ENCODE results near the gene EEIG1. TPM values are rescaled to one million over a fixed set of nuclear protein-coding genes. Genes with fewer than 3 reads are reported as not detected.

Gene EEIG1
- total and polyA plus RNA-seq, 10 of the 15 experiments (the other 5 are each of a cell fraction or from before 2014, with no cell fraction given), result 1.2 to 75.9 (median 9.0) TPM

DNA sequence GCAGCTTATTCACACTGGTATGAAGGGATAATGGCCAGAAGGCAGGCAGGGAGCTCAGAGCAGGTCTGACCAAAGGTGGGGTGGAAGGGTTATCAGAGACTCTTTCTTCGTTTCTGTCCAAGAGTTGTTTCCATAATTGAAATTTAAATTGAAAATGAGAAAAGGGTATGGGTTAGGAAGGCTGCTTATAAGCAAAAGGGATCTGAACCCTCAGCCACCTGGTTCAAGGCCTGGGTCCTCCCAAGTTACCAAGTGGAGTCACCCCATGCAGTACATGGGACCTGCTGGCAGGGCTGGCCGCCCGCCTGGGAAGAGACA, 17.8 kb downstream of the EEIG1 start:
- Histone ChIP-seq H3K79me2 (ENCODE audit: control insufficient read depth, insufficient read depth, low read length) (peaks cover 8% of the 10 kb centered on the region), H3K9ac (ENCODE audit: control insufficient read depth, insufficient read depth, low read length) (no peak overlapping the region), H3K27ac (ENCODE audit: control insufficient read depth, insufficient read depth) (no peak overlapping the region), H3K36me3 (ENCODE audit: control insufficient read depth in 2 of 2, insufficient read depth in 2 of 2, low read length in 1 of 2) (peaks cover 0 to under 1% of the 10 kb centered on the region in 2 experiments; a peak in 2 of 4 replicates), H3K4me1 (ENCODE audit: control insufficient read depth, insufficient read depth, low read length) (peaks cover 18% of the 10 kb centered on the region), H3K4me3 (no peak overlapping the region), H4K20me1 (ENCODE audit: control insufficient read depth, insufficient read depth) (peaks cover 5% of the 10 kb centered on the region), H3K9me3 (replicated peaks; ENCODE audit: control insufficient read depth, insufficient read depth, low read length) (no peaks in the 10 kb centered on the region), H3K27me3 (replicated peaks in 1 of 2; ENCODE audit: control insufficient read depth in 2 of 2, insufficient read depth in 2 of 2, low read length in 1 of 2) (no peaks in the 10 kb centered on the region), H3K4me2 (ENCODE audit: control insufficient read depth, insufficient read depth) (no peak overlapping the region), H2AFZ (ENCODE audit: control insufficient read depth, low read depth, low read length) (no peak overlapping the region)
- FAIRE-seq, result no peak
- in situ Hi-C loops (cut with MboI), result loop anchor here (10.0 kb wide), 1 partner anchor 72 kb away; no protein-coding TSS in a partner anchor
- CTCF ChIA-PET, result interaction anchor here (0.6 kb wide), 1 partner anchor 16 kb away, joined by 3 read pairs; no protein-coding TSS in a partner anchor
- intact Hi-C loops (cut with micrococcal nuclease; ENCODE audit: unreplicated experiment), result no loop called here
- ATAC-seq, result no peak
- POLR2A ChIA-PET, result interaction anchor here (0.6 kb wide), 1 partner anchor 1025 kb away, joined by 6 read pairs; no protein-coding TSS in a partner anchor
- DNase-seq (ENCODE audit: low read depth, low spot score), result no peak
- BruUV-seq (replicated peaks), result no TSS peak
- RAD21 ChIA-PET (ENCODE audit: unreplicated experiment), result no interaction called here
- SMC1A ChIA-PET (ENCODE audit: uncharacterized antibody, unreplicated experiment), result no interaction called here
- 90% methylated on average over 3 of the region's 3 CpGs for WGBS (ENCODE audit: insufficient coverage, insufficient replicate concordance, low lambda C conversion rate, missing lambda C conversion rate)
- TF ChIP-seq, protein P1, sequence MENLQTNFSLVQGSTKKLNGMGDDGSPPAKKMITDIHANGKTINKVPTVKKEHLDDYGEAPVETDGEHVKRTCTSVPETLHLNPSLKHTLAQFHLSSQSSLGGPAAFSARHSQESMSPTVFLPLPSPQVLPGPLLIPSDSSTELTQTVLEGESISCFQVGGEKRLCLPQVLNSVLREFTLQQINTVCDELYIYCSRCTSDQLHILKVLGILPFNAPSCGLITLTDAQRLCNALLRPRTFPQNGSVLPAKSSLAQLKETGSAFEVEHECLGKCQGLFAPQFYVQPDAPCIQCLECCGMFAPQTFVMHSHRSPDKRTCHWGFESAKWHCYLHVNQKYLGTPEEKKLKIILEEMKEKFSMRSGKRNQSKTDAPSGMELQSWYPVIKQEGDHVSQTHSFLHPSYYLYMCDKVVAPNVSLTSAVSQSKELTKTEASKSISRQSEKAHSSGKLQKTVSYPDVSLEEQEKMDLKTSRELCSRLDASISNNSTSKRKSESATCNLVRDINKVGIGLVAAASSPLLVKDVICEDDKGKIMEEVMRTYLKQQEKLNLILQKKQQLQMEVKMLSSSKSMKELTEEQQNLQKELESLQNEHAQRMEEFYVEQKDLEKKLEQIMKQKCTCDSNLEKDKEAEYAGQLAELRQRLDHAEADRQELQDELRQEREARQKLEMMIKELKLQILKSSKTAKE (IDR thresholded peaks at IDR 0.05; ENCODE audit: low read depth, poor library complexity, severe bottlenecking), result no peak
- TF ChIP-seq EED (IDR thresholded peaks at IDR 0.05; ENCODE audit: low read depth), result no peak
- no peak for TF ChIP-seq POLR2AphosphoS2 (IDR thresholded peaks at IDR 0.05; ENCODE audit: low read depth, low read length)
- no peak for TF ChIP-seq HCFC1 (IDR thresholded peaks at IDR 0.05; ENCODE audit: low read length)
- TF ChIP-seq NBN (IDR thresholded peaks at IDR 0.05), result no peak
- no peak for TF ChIP-seq BACH1 (IDR thresholded peaks at IDR 0.05; ENCODE audit: borderline replicate concordance)

DNA sequence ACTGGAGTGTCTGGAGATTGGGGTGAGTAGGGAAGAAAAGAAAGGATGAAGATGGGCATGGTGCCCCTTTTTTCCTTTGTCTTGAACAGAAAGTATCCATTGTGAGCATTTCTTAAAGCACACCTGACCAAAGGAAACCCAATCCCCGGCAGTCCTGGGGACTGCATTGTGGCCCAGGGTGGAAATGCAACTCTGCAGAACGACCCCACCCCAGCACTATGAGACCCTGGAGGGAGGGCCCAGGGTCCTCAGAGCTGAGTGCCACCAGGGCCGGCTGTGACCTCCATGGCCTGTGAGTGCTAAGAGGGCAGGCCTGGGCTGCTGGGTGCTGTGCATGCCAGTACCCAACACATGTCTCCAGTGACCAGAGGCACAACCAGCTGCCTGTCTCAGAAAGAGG, 18.5 kb downstream of the EEIG1 start:
- RAD21 ChIA-PET (ENCODE audit: unreplicated experiment), result no interaction called here
- Histone ChIP-seq H3K9ac (ENCODE audit: control insufficient read depth, insufficient read depth, low read length) (no peak overlapping the region), H4K20me1 (ENCODE audit: control insufficient read depth, insufficient read depth) (peaks cover under 1% of the 10 kb centered on the region), H3K4me3 (no peak overlapping the region), H3K9me3 (replicated peaks; ENCODE audit: control insufficient read depth, insufficient read depth, low read length) (no peaks in the 10 kb centered on the region), H3K36me3 (ENCODE audit: control insufficient read depth in 2 of 2, insufficient read depth in 2 of 2, low read length in 1 of 2) (no peaks in the 10 kb centered on the region; a peak in 2 of 4 replicates), H3K4me1 (ENCODE audit: control insufficient read depth, insufficient read depth, low read length) (peaks cover 13% of the 10 kb centered on the region), H3K27me3 (replicated peaks in 1 of 2; ENCODE audit: control insufficient read depth in 2 of 2, insufficient read depth in 2 of 2, low read length in 1 of 2) (no peaks in the 10 kb centered on the region), H3K27ac (ENCODE audit: control insufficient read depth, insufficient read depth) (no peak overlapping the region), H3K4me2 (ENCODE audit: control insufficient read depth, insufficient read depth) (no peak overlapping the region), H3K79me2 (ENCODE audit: control insufficient read depth, insufficient read depth, low read length) (peaks cover 4% of the 10 kb centered on the region), H2AFZ (ENCODE audit: control insufficient read depth, low read depth, low read length) (no peak overlapping the region)
- FAIRE-seq, result no peak
- CTCF ChIA-PET, result no interaction called here
- no peak for DNase-seq (ENCODE audit: low read depth, low spot score)
- in situ Hi-C loops (cut with MboI), result loop anchor here (10.0 kb wide), 1 partner anchor 73 kb away; no protein-coding TSS in a partner anchor
- POLR2A ChIA-PET, result interaction anchor here (1.2 kb wide), 1 partner anchor 10 kb away, joined by 3 read pairs; no protein-coding TSS in a partner anchor
- 24% methylated on average over 3 of the region's 3 CpGs for WGBS (ENCODE audit: insufficient coverage, insufficient replicate concordance, low lambda C conversion rate, missing lambda C conversion rate)
- intact Hi-C loops (cut with micrococcal nuclease; ENCODE audit: unreplicated experiment), result no loop called here
- BruUV-seq (replicated peaks), result no TSS peak
- ATAC-seq, result no peak
- SMC1A ChIA-PET (ENCODE audit: uncharacterized antibody, unreplicated experiment), result no interaction called here
- no peak for TF ChIP-seq GATAD2B (conservative IDR thresholded peaks at IDR 0.05; ENCODE audit: low read depth)
- TF ChIP-seq, protein P2, sequence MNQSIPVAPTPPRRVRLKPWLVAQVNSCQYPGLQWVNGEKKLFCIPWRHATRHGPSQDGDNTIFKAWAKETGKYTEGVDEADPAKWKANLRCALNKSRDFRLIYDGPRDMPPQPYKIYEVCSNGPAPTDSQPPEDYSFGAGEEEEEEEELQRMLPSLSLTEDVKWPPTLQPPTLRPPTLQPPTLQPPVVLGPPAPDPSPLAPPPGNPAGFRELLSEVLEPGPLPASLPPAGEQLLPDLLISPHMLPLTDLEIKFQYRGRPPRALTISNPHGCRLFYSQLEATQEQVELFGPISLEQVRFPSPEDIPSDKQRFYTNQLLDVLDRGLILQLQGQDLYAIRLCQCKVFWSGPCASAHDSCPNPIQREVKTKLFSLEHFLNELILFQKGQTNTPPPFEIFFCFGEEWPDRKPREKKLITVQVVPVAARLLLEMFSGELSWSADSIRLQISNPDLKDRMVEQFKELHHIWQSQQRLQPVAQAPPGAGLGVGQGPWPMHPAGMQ (IDR thresholded peaks at IDR 0.05; ENCODE audit: borderline replicate concordance), result no peak
- no peak for TF ChIP-seq NR2C2 (IDR thresholded peaks at IDR 0.05; ENCODE audit: borderline replicate concordance, control insufficient read depth, insufficient read length, low read depth)
- no peak for TF ChIP-seq ASH2L (IDR thresholded peaks at IDR 0.05; ENCODE audit: borderline replicate concordance, low read depth)
- TF ChIP-seq SMAD1 (IDR thresholded peaks at IDR 0.05; ENCODE audit: low read depth, partially characterized antibody), result no peak
- TF ChIP-seq TCF7 (IDR thresholded peaks at IDR 0.05; ENCODE audit: borderline replicate concordance), result no peak
- TF ChIP-seq RCOR1 (conservative IDR thresholded peaks at IDR 0.05; ENCODE audit: low read depth, low read length), result no peak
